ENCODE measurements around the gene DEPP1. TPM values are rescaled to one million over a fixed set of nuclear protein-coding genes. Genes with fewer than 3 reads are reported as not detected.
A peak's percentile ranks its signal among the peaks of the same experiment; 100 is the strongest.

The DEPP1 gene
- total RNA-seq, 4 donors from 2014 or later = 47.3 to 144 (median 72.7) TPM

GRCh38 chr10:44947371-44948152 is 31.0 kb downstream of the DEPP1 start:
- intact Hi-C loops (cut with DNase I; ENCODE audit: low total_unique reads) = no loop called here
- TF ChIP-seq POLR2A (IDR thresholded peaks at IDR 0.05) (no peak), CTCF (IDR thresholded peaks at IDR 0.05) (no peak)
- WGBS, 2 donors = 75 to 86% methylated on average over 6 of the region's 6 CpGs
- DNase-seq (ENCODE audit: low spot score in 2 of 2) = peak in 1 of 2 donors; percentile 76
- H3K4me3 ChIP-seq (ENCODE audit: low read depth, poor library complexity, severe bottlenecking) = no peak overlapping the region

GRCh38 chr10:44946205-44946604 is 32.4 kb downstream of the DEPP1 start:
- 63% methylated on average over 2 of the region's 2 CpGs for WGBS, 2 donors
- no peak for DNase-seq (ENCODE audit: low spot score in 2 of 2)
- intact Hi-C loops (cut with DNase I; ENCODE audit: low total_unique reads) = no loop called here
- no peak overlapping the region for H3K4me3 ChIP-seq (ENCODE audit: low read depth, poor library complexity, severe bottlenecking)
- TF ChIP-seq CTCF (IDR thresholded peaks at IDR 0.05) (no peak), POLR2A (IDR thresholded peaks at IDR 0.05) (no peak)

GRCh38 chr10:44944354-44944753 is 34.3 kb downstream of the DEPP1 start:
- TF ChIP-seq CTCF (IDR thresholded peaks at IDR 0.05) (no peak), POLR2A (IDR thresholded peaks at IDR 0.05) (no peak)
- no peak for DNase-seq (ENCODE audit: low spot score in 2 of 2)
- intact Hi-C loops (cut with DNase I; ENCODE audit: low total_unique reads) = no loop called here
- H3K4me3 ChIP-seq (ENCODE audit: low read depth, poor library complexity, severe bottlenecking) = no peak overlapping the region
- WGBS, 2 donors = 0 to 94% methylated on average over 1 of the region's 1 CpG

- intact Hi-C loops (cut with DNase I; ENCODE audit: low total_unique reads) = no loop called here
- 88 to 92% methylated on average over 7 of the region's 7 CpGs for WGBS, 2 donors
- TF ChIP-seq CTCF (IDR thresholded peaks at IDR 0.05) (no peak), POLR2A (IDR thresholded peaks at IDR 0.05) (no peak)
- DNase-seq (ENCODE audit: low spot score in 2 of 2) = no peak
- no peak overlapping the region for H3K4me3 ChIP-seq (ENCODE audit: low read depth, poor library complexity, severe bottlenecking)
Observed at GRCh38 chr10:44939691-44940401, 38.8 kb downstream of the DEPP1 start.

- no peak for TF ChIP-seq CTCF (IDR thresholded peaks at IDR 0.05)
- no peak for TF ChIP-seq POLR2A (IDR thresholded peaks at IDR 0.05)
- WGBS, 2 donors = 78 to 82% methylated on average over 7 of the region's 7 CpGs
- intact Hi-C loops (cut with DNase I; ENCODE audit: low total_unique reads) = no loop called here
- H3K4me3 ChIP-seq (ENCODE audit: low read depth, poor library complexity, severe bottlenecking) = no peak overlapping the region
- no peak for DNase-seq (ENCODE audit: low spot score in 2 of 2)
Observed at GRCh38 chr10:44938956-44939355, 39.7 kb downstream of the DEPP1 start.

All from lower leg skin (tissue), 4 donors.